ENCODE data around the gene CLIP1. TPM values are rescaled to one million over a fixed set of nuclear protein-coding genes. Genes with fewer than 3 reads are reported as not detected.
"Not testable (repeated sequence)": the region's sequence is repeated elsewhere in the genome, so short reads cannot be mapped to it uniquely, and the experiment has no call there.

The CLIP1 gene
- total and polyA plus RNA-seq, 2 of the 13 experiments (the other 11 are each of a cell fraction or from before 2014, with no cell fraction given), result 28.9 to 43.7 TPM

DNA sequence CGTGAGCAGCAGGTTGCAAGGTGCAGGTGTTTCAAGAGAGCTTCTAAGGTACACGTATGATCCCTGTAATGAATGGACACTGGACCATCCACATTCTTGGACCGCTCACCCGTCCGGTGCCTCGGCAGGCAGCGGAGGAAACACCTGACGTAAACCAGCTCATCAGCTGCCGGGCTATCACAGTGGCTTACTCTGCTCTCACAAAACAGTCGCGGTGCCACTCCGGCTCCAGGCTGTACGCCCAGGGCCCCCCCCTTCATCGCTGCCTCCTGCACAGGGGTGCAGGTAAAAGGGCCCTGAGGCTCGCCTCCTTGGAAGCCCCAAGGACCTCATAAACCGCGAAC is 156.6 kb downstream of the CLIP1 start (continued):
- no peak for TF ChIP-seq MAFG (CRISPR knock-in tag; IDR thresholded peaks at IDR 0.05)

DNA sequence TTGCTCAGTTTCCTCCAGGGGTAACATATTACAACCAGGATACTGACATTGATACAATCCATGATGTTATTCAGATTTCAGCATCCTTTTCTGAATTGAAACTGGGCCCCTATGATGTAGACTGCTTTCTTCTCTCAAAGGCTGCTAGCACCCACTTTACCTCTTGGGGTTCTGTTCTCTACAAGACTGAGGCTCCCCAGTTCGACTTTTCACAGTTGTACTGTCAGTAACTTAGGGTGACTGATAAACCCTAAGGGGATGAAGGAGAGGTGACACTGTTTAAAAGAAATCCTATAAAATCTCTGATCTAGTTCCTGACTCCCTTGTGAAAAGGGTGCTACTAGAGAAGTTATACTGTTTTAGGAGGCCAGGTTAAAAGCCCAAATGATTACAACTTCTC is 157.0 kb downstream of the CLIP1 start:
- CTCF ChIA-PET (ENCODE audit: low intra/inter-chr PET ratio, low total read pairs), result no interaction called here
- POLR2A ChIA-PET, result interaction anchor here (1.9 kb wide), 1 partner anchor 40 kb away, joined by 7 read pairs; the partner anchor contains the start of gene DIABLO

DNA sequence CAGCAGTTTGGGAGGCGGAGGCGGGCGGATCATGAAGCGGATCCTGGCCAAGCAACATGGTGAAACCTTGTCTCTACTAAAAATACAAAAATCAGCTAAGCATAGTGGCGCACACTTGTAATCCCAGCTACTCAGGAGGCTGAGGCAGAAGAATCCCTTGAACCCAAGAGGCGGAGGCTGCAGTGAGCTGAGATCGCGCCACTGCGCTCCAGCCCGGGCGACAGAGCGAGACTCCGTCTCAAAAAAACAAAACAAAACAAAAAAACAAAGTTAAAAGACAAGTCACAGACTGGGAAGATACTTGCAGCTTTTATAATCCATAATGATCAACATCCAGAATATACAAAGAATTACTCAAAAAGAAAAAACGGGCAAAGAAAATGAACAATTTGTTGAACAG is 161.7 kb downstream of the CLIP1 start:
- H3K27ac ChIP-seq (ENCODE audit: extremely low read length, insufficient read depth, low read length); H3K9me3 ChIP-seq (ENCODE audit: low read length); H4K20me1 ChIP-seq (ENCODE audit: insufficient read depth, low read length); BruUV-seq (replicated peaks); H3K27me3 ChIP-seq (ENCODE audit: control insufficient read depth in 1 of 2, insufficient read depth in 2 of 2, low read length in 2 of 2); H3K4me1 ChIP-seq (ENCODE audit: insufficient read depth, low read length); intact Hi-C loops (cut with micrococcal nuclease; ENCODE audit: unreplicated experiment); H3K9ac ChIP-seq (ENCODE audit: insufficient read depth, low read depth, low read length); H3K4me2 ChIP-seq (ENCODE audit: low read depth, low read length); FAIRE-seq; H2AFZ ChIP-seq (ENCODE audit: low read length); ATAC-seq; POLR2A ChIA-PET; CTCF ChIA-PET (ENCODE audit: low intra/inter-chr PET ratio, low total read pairs); H3K79me2 ChIP-seq (ENCODE audit: insufficient read depth, low read length); H3K4me3 ChIP-seq (replicated peaks in 1 of 3; ENCODE audit: insufficient read depth in 1 of 3, low read depth in 2 of 3, low read length in 3 of 3); in situ Hi-C loops (cut with HindIII; ENCODE audit: extremely low pct_ligation_motif_present, low pct_unique_long_range_greater_than_20kb); DNase-seq (ENCODE audit: low spot score): not testable (repeated sequence)
- H3K36me3 ChIP-seq (replicated peaks in 1 of 2; ENCODE audit: control insufficient read depth in 1 of 2, insufficient read depth in 2 of 2, low read length in 2 of 2), result peaks cover 8 to 40% of the 10 kb centered on the region in 2 experiments; a peak in 4 of 5 replicates
- 91% methylated on average over 14 of the region's 14 CpGs for WGBS (ENCODE audit: low lambda C conversion rate)

More for the DNA sequence above, 157.0 kb downstream of the CLIP1 start:
- peaks cover 11% of the 10 kb centered on the region for H3K79me2 ChIP-seq (ENCODE audit: insufficient read depth, low read length)
- WGBS (ENCODE audit: low lambda C conversion rate), result 0% methylated on average over 1 of the region's 1 CpG
- intact Hi-C loops (cut with micrococcal nuclease; ENCODE audit: unreplicated experiment), result no loop called here
- H3K36me3 ChIP-seq (replicated peaks in 1 of 2; ENCODE audit: control insufficient read depth in 1 of 2, insufficient read depth in 2 of 2, low read length in 2 of 2), result peaks cover 3 to 18% of the 10 kb centered on the region in 2 experiments; a peak in 3 of 5 replicates
- no peak for FAIRE-seq
- no peaks in the 10 kb centered on the region for H3K9me3 ChIP-seq (ENCODE audit: low read length)
- H3K27ac ChIP-seq (ENCODE audit: extremely low read length, insufficient read depth, low read length), result peak overlapping the region; percentile 86
- TF ChIP-seq REPIN1 (CRISPR knock-in tag; IDR thresholded peaks at IDR 0.05; ENCODE audit: borderline replicate concordance, low read depth), result no peak
- H3K27me3 ChIP-seq (ENCODE audit: control insufficient read depth in 1 of 2, insufficient read depth in 2 of 2, low read length in 2 of 2), result no peaks in the 10 kb centered on the region; a peak in 1 of 5 replicates
- peak overlapping the region; percentile 91 for H3K9ac ChIP-seq (ENCODE audit: insufficient read depth, low read depth, low read length)
- DNase-seq (ENCODE audit: low spot score), result no peak
- peaks cover 16% of the 10 kb centered on the region for H3K4me1 ChIP-seq (ENCODE audit: insufficient read depth, low read length)
- peak overlapping the region; percentile 87 to 95 (median 94) for H3K4me3 ChIP-seq (replicated peaks in 1 of 3; ENCODE audit: insufficient read depth in 1 of 3, low read depth in 2 of 3, low read length in 3 of 3)
- H4K20me1 ChIP-seq (ENCODE audit: insufficient read depth, low read length), result no peaks in the 10 kb centered on the region
- BruUV-seq (replicated peaks), result no TSS peak
- peak overlapping the region; percentile 84 for H3K4me2 ChIP-seq (ENCODE audit: low read depth, low read length)
- H2AFZ ChIP-seq (ENCODE audit: low read length), result peak overlapping the region; percentile 38
- ATAC-seq, result no peak
- in situ Hi-C loops (cut with HindIII; ENCODE audit: extremely low pct_ligation_motif_present, low pct_unique_long_range_greater_than_20kb), result no loop called here

DNA sequence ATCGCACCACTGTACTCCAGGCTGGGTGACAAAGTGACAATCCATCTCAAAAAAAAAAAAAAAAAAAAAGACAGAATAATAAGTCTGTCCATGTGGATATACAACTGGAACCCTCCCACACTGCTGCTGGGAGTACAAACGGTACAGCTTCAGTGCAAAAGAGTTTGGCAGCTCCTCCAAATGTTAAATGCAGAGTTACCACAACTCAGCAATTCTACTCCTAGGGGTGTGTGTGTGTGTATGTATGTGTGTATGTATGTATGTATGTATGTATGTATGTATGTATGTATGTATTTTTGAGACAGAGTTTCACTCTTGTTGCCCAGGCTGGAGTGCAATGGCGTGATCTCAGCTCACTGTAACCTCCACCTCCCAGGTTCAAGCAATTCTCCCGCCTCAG is 163.5 kb downstream of the CLIP1 start:
- H3K4me3 ChIP-seq (replicated peaks in 1 of 3; ENCODE audit: insufficient read depth in 1 of 3, low read depth in 2 of 3, low read length in 3 of 3); in situ Hi-C loops (cut with HindIII; ENCODE audit: extremely low pct_ligation_motif_present, low pct_unique_long_range_greater_than_20kb); H4K20me1 ChIP-seq (ENCODE audit: insufficient read depth, low read length); H3K4me1 ChIP-seq (ENCODE audit: insufficient read depth, low read length); DNase-seq (ENCODE audit: low spot score); H2AFZ ChIP-seq (ENCODE audit: low read length); FAIRE-seq; H3K4me2 ChIP-seq (ENCODE audit: low read depth, low read length); BruUV-seq (replicated peaks); intact Hi-C loops (cut with micrococcal nuclease; ENCODE audit: unreplicated experiment); H3K27ac ChIP-seq (ENCODE audit: extremely low read length, insufficient read depth, low read length); H3K9me3 ChIP-seq (ENCODE audit: low read length); CTCF ChIA-PET (ENCODE audit: low intra/inter-chr PET ratio, low total read pairs); H3K79me2 ChIP-seq (ENCODE audit: insufficient read depth, low read length); ATAC-seq; POLR2A ChIA-PET; H3K27me3 ChIP-seq (ENCODE audit: control insufficient read depth in 1 of 2, insufficient read depth in 2 of 2, low read length in 2 of 2); H3K9ac ChIP-seq (ENCODE audit: insufficient read depth, low read depth, low read length): not testable (repeated sequence)
- 96% methylated on average over 2 of the region's 4 CpGs for WGBS (ENCODE audit: low lambda C conversion rate)
- H3K36me3 ChIP-seq (replicated peaks in 1 of 2; ENCODE audit: control insufficient read depth in 1 of 2, insufficient read depth in 2 of 2, low read length in 2 of 2), result peaks cover 8 to 40% of the 10 kb centered on the region in 2 experiments

DNA sequence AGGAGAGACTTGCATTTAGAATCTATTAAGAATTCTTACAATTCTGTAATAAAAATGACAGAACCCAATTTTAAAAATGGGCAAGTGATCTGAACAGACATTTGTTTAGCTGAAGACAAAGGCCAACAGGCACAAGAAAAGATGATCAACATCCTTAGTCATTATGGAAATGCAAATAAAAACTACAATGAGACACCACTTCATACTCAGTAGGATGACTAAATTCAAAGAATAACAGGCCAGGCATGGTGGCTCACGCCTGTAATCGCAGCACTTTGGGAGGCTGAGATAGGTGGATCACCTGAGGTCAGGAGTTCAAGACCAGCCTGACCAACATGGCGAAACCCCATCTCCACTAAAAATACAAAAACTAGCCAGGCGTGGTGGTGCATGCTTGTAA is 164.0 kb downstream of the CLIP1 start:
- H3K27ac ChIP-seq (ENCODE audit: extremely low read length, insufficient read depth, low read length); ATAC-seq; CTCF ChIA-PET (ENCODE audit: low intra/inter-chr PET ratio, low total read pairs); in situ Hi-C loops (cut with HindIII; ENCODE audit: extremely low pct_ligation_motif_present, low pct_unique_long_range_greater_than_20kb); DNase-seq (ENCODE audit: low spot score); H3K4me2 ChIP-seq (ENCODE audit: low read depth, low read length); H3K9ac ChIP-seq (ENCODE audit: insufficient read depth, low read depth, low read length); H4K20me1 ChIP-seq (ENCODE audit: insufficient read depth, low read length); POLR2A ChIA-PET; BruUV-seq (replicated peaks); H3K4me1 ChIP-seq (ENCODE audit: insufficient read depth, low read length); intact Hi-C loops (cut with micrococcal nuclease; ENCODE audit: unreplicated experiment); H3K9me3 ChIP-seq (ENCODE audit: low read length); FAIRE-seq; H3K79me2 ChIP-seq (ENCODE audit: insufficient read depth, low read length); H3K4me3 ChIP-seq (replicated peaks in 1 of 3; ENCODE audit: insufficient read depth in 1 of 3, low read depth in 2 of 3, low read length in 3 of 3); H3K27me3 ChIP-seq (ENCODE audit: control insufficient read depth in 1 of 2, insufficient read depth in 2 of 2, low read length in 2 of 2); H2AFZ ChIP-seq (ENCODE audit: low read length): not testable (repeated sequence)
- 91% methylated on average over 4 of the region's 4 CpGs for WGBS (ENCODE audit: low lambda C conversion rate)
- peaks cover 8 to 40% of the 10 kb centered on the region in 2 experiments for H3K36me3 ChIP-seq (replicated peaks in 1 of 2; ENCODE audit: control insufficient read depth in 1 of 2, insufficient read depth in 2 of 2, low read length in 2 of 2)
